ENCODE data around the gene PACS2.

Gene PACS2

GRCh38 chr14:105408592-105408991 is 94.0 kb downstream of the PACS2 start:
- DNase-seq (ENCODE audit: low spot score): no peak

- no peak for DNase-seq (ENCODE audit: low spot score)
Observed at GRCh38 chr14:105409364-105409763, 94.8 kb downstream of the PACS2 start.

GRCh38 chr14:105410642-105411016 is 96.1 kb downstream of the PACS2 start:
- DNase-seq (ENCODE audit: low spot score): no peak

- DNase-seq (ENCODE audit: low spot score): no peak
Observed at GRCh38 chr14:105411017-105411941, 96.7 kb downstream of the PACS2 start.

GRCh38 chr14:105411985-105412770 is 97.6 kb downstream of the PACS2 start:
- no peak for DNase-seq (ENCODE audit: low spot score)

- DNase-seq (ENCODE audit: low spot score): no peak
Observed at GRCh38 chr14:105412771-105413543, 98.4 kb downstream of the PACS2 start.

- peak; percentile 58 for DNase-seq (ENCODE audit: low spot score)
Observed at GRCh38 chr14:105413544-105413886, 99.0 kb downstream of the PACS2 start.

GRCh38 chr14:105414456-105415371 is 100.2 kb downstream of the PACS2 start:
- peak; percentile 69 for DNase-seq (ENCODE audit: low spot score)

GRCh38 chr14:105415481-105416428 is 101.2 kb downstream of the PACS2 start:
- DNase-seq (ENCODE audit: low spot score): no peak

- DNase-seq (ENCODE audit: low spot score): no peak
Observed at GRCh38 chr14:105416671-105417070, 102.1 kb downstream of the PACS2 start.

GRCh38 chr14:105417690-105418121 is 103.2 kb downstream of the PACS2 start:
- no peak for DNase-seq (ENCODE audit: low spot score)

- no peak for DNase-seq (ENCODE audit: low spot score)
Observed at GRCh38 chr14:105418269-105419194, 104.0 kb downstream of the PACS2 start.

GRCh38 chr14:105419195-105420091 is 104.9 kb downstream of the PACS2 start, which contains the start of gene MTA1:
TSS of gene MTA1 (plus strand) at chr14:105419827. CDS start at chr14:105420036, 209 bp downstream.
- DNase-seq (ENCODE audit: low spot score): no peak

GRCh38 chr14:105420101-105420973 is 105.8 kb downstream of the PACS2 start:
- DNase-seq (ENCODE audit: low spot score): no peak

- DNase-seq (ENCODE audit: low spot score): no peak
Observed at GRCh38 chr14:105420974-105421674, 106.6 kb downstream of the PACS2 start.
